Parathyroid adenoma (tissue), 2 donors: ENCODE data around the gene KCNB1.

Experiments
- H2AFZ ChIP-seq: fragments of 300-600 bp; sonication (generic); one replicate; pipeline ENCODE4 v1.7.0; 2017; ENCODE audit warnings: antibody characterized with exemption, mild to moderate bottlenecking
- H3K27ac ChIP-seq: fragments of 300-600 bp; sonication (generic); one replicate; pipeline ENCODE4 v1.7.0; 2017
- H3K27me3 ChIP-seq: fragments of 300-600 bp; sonication (generic); one replicate; pipeline ENCODE4 v1.7.0; 2017; ENCODE audit warnings: low read length; ENCODE audit not compliant: control insufficient read depth, insufficient read depth
- H3K36me3 ChIP-seq: fragments of 300-600 bp; sonication (generic); one replicate; pipeline ENCODE4 v1.7.0; 2017; ENCODE audit warnings: low read length; ENCODE audit not compliant: control insufficient read depth, insufficient read depth
- H3K4me1 ChIP-seq: fragments of 300-600 bp; sonication (generic); one replicate; pipeline ENCODE4 v1.7.0; 2017; ENCODE audit warnings: control low read depth
- H3K4me2 ChIP-seq: fragments of 300-600 bp; sonication (generic); one replicate; pipeline ENCODE4 v1.7.0; 2017; ENCODE audit warnings: low read length
- H3K4me3 ChIP-seq: fragments of 300-600 bp; sonication (generic); one replicate; pipeline ENCODE4 v1.7.0; 2017; ENCODE audit warnings: low read depth, low read length
- H3K79me2 ChIP-seq: fragments of 300-600 bp; sonication (generic); one replicate; pipeline ENCODE4 v1.7.0; 2017; ENCODE audit warnings: control low read depth
- H3K9ac ChIP-seq: fragments of 300-600 bp; sonication (generic); one replicate; pipeline ENCODE4 v1.7.0; 2017; ENCODE audit warnings: mild to moderate bottlenecking
- H3K9me3 ChIP-seq: fragments of 300-600 bp; sonication (generic); one replicate; pipeline ENCODE4 v1.7.0; 2017; ENCODE audit warnings: low read length; ENCODE audit not compliant: control insufficient read depth
- TF ChIP-seq, protein P1 (sequence below): fragments of 300-600 bp; sonication (generic); IDR thresholded peaks from one replicate; pipeline ENCODE4 v1.7.0; 2017; ENCODE audit warnings: antibody characterized with exemption, mild to moderate bottlenecking
- donor health status: primary hyperparathyroidism.

KCNB1 gene

DNA sequence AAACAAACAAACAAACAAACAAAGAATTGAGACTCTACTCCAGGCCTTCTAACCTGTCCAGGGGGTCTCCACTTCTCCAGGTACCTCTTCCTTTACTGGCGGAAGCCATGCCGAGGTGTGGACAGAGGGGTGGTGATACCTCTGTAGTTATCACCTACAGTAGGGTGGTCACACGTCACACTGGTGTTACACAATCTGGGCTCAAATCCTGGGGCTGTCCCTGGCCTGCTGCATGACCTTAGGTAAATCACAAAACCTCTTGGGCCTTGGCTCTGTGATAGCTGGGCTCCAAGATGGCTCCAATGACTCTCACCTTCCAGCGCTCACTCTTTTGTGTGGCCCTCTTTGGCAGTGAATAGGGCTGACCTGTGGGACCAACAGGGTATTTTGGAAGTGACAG, 127.8 kb downstream of the KCNB1 start:
- H3K27ac ChIP-seq: no peak overlapping the region

DNA sequence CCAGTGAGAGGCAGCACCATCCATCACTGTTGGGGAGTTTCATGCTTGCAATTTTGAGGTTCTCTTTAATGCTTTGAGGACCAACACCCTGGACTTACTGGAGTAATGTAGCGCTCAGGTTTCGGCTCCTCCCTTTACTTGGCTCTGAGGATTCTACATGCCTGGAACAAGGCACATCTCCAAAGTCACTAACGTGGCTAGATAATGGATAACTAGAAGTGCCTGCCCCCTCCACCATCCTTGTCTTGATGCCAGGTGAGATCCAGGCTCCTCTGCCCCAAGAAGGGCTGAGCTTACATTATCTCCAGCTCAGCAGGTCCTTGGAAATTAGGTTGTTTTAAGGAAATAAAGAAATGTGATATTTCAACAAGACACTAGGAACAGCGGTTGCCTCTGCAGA, 129.1 kb downstream of the KCNB1 start:
- Histone ChIP-seq H3K27me3 (no peaks in the 10 kb centered on the region), H3K9ac (no peak overlapping the region), H3K4me3 (no peak overlapping the region), H3K36me3 (no peaks in the 10 kb centered on the region), H3K9me3 (no peaks in the 10 kb centered on the region), H2AFZ (no peak overlapping the region), H3K79me2 (no peaks in the 10 kb centered on the region), H3K27ac (no peak overlapping the region), H3K4me1 (no peaks in the 10 kb centered on the region), H3K4me2 (no peak overlapping the region)
- TF ChIP-seq, protein P1, sequence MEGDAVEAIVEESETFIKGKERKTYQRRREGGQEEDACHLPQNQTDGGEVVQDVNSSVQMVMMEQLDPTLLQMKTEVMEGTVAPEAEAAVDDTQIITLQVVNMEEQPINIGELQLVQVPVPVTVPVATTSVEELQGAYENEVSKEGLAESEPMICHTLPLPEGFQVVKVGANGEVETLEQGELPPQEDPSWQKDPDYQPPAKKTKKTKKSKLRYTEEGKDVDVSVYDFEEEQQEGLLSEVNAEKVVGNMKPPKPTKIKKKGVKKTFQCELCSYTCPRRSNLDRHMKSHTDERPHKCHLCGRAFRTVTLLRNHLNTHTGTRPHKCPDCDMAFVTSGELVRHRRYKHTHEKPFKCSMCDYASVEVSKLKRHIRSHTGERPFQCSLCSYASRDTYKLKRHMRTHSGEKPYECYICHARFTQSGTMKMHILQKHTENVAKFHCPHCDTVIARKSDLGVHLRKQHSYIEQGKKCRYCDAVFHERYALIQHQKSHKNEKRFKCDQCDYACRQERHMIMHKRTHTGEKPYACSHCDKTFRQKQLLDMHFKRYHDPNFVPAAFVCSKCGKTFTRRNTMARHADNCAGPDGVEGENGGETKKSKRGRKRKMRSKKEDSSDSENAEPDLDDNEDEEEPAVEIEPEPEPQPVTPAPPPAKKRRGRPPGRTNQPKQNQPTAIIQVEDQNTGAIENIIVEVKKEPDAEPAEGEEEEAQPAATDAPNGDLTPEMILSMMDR: no peak

More for the DNA sequence above, 127.8 kb downstream of the KCNB1 start:
- Histone ChIP-seq H3K4me2 (no peak overlapping the region), H3K27me3 (no peaks in the 10 kb centered on the region), H3K79me2 (no peaks in the 10 kb centered on the region), H3K9me3 (no peaks in the 10 kb centered on the region), H3K4me3 (no peak overlapping the region), H3K9ac (no peak overlapping the region), H3K4me1 (no peaks in the 10 kb centered on the region), H2AFZ (no peak overlapping the region), H3K36me3 (no peaks in the 10 kb centered on the region)
- TF ChIP-seq, protein P1: no peak

DNA sequence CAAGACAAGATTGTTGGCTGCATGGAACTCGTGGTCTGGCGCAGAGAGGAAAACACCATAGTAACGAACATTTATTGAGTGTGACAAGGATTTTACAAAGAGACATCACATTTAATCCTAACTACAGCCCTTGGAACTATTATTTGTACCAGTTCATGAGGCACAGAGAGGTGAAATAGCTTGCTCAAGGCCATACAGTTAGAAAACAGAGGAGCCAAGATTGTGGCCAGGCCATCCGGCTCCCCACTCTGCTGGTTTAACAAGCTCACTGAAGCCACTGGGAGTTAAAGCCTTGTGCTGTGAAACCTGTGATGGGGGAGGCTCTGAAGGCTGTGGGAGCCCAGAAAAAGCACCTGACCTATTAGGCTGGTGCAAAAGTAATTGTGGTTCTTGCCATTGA, 129.7 kb downstream of the KCNB1 start:
- Histone ChIP-seq H3K27me3 (no peaks in the 10 kb centered on the region), H3K27ac (no peak overlapping the region), H3K36me3 (no peaks in the 10 kb centered on the region), H3K79me2 (no peaks in the 10 kb centered on the region), H3K9me3 (no peaks in the 10 kb centered on the region), H3K4me1 (no peaks in the 10 kb centered on the region), H3K4me3 (no peak overlapping the region), H3K4me2 (no peak overlapping the region), H2AFZ (no peak overlapping the region), H3K9ac (no peak overlapping the region)
- TF ChIP-seq, protein P1: no peak

DNA sequence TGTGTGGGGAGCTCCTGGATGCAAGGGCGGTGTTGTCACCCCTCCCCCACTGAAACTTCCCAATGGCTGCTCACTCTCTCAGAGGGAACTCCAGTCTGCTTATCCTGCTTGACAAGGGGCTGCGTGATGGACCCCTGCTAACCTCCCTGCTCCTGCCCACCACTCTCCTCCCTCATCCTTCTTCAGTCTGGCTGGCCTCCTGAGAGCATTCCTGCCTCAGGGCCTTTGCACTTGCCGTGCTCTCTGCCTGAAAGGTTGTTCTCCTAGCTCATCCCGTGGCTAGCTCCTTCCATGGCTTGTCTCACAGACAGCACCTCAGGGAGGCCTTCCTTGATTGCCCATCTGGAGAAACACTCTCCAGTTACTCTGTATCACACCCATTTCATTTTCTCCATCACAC, 130.7 kb downstream of the KCNB1 start:
- Histone ChIP-seq H3K4me3 (no peak overlapping the region), H3K27me3 (no peaks in the 10 kb centered on the region), H3K79me2 (no peaks in the 10 kb centered on the region), H2AFZ (no peak overlapping the region), H3K9me3 (no peaks in the 10 kb centered on the region), H3K4me1 (no peaks in the 10 kb centered on the region), H3K9ac (no peak overlapping the region), H3K36me3 (no peaks in the 10 kb centered on the region), H3K4me2 (no peak overlapping the region), H3K27ac (no peak overlapping the region)
- TF ChIP-seq, protein P1: no peak

DNA sequence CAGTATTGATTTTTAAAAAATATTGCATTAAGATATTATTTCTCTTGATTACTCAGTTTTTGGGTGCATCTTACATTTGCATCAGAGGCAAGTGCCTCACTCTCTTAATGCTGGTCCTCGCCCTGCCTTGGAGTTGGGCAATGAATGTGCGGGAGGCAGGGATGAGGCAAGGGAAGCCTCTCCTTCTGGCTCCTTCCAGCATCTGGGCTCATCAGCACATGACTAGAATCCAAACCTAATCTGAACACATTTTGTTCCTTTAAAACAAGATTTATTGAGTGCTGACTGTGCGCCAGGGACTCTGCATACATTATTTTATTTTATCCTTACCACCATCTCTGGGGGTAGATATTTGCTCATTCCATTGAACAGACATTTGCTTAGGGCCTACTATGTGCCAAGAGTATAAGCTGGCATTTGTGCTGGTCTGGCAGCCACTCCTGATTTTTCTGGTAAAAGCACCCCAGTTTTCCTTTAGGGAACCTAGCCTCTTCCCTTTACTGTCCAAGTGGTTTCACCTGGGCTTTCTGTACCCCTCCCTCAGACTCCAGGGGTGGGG, 132.7 kb downstream of the KCNB1 start:
- no peak overlapping the region for H3K27ac ChIP-seq
- H3K36me3 ChIP-seq: no peaks in the 10 kb centered on the region
- H3K9ac ChIP-seq: no peak overlapping the region
- no peaks in the 10 kb centered on the region for H3K79me2 ChIP-seq
- H2AFZ ChIP-seq: no peak overlapping the region
- H3K9me3 ChIP-seq: no peaks in the 10 kb centered on the region
- TF ChIP-seq, protein P1: no peak
- no peak overlapping the region for H3K4me2 ChIP-seq
- no peaks in the 10 kb centered on the region for H3K4me1 ChIP-seq
- H3K4me3 ChIP-seq: no peak overlapping the region
- H3K27me3 ChIP-seq: no peaks in the 10 kb centered on the region
